Peyer's patch (tissue), 4 donors: ENCODE results near the gene TOPAZ1. TPM values are rescaled to one million over a fixed set of nuclear protein-coding genes. Genes with fewer than 3 reads are reported as not detected.

Experiments
- DNase-seq, 3 donors: peaks; one replicate each; pipeline ENCODE4 v3.0.0-alpha.2; 2017 to 2019
- H3K27ac ChIP-seq, 4 donors: fragments of 200-600 bp; sonication (generic); one replicate each; pipeline ENCODE4 v1.5.1; 2016 to 2019
- H3K27me3 ChIP-seq, 2 donors: fragments of 200-600 bp; sonication (generic); one replicate each; pipeline ENCODE4 v1.5.1; 2019
- H3K36me3 ChIP-seq, 3 donors: fragments of 200-600 bp; sonication (generic); one replicate each; pipeline ENCODE4 v1.5.1; 2016 to 2019
- H3K4me1 ChIP-seq, 4 donors: fragments of 200-600 bp; sonication (generic); one replicate each; pipeline ENCODE4 v1.5.1; 2016 to 2019
- H3K4me3 ChIP-seq, 4 donors: fragments of 200-600 bp; sonication (generic); 1 replicate in 3 of 4; 2 replicates in 1 of 4; pipeline ENCODE4 v1.5.1; 2016 to 2019; ENCODE audit warnings: mild to moderate bottlenecking in 1 of 4
- H3K9me3 ChIP-seq, 4 donors: fragments of 200-600 bp; sonication (generic); one replicate each; pipeline ENCODE4 v1.5.1; 2016 to 2019; ENCODE audit warnings: mild to moderate bottlenecking in 1 of 4
- POLR2A ChIP-seq, 2 donors: fragments of 450-650 bp; IDR thresholded peaks; one replicate each; pipeline ENCODE4 v1.5.1; 2017; ENCODE audit warnings: antibody characterized with exemption in 2 of 2, mild to moderate bottlenecking in 2 of 2, moderate library complexity in 2 of 2
- total RNA-seq, 4 donors: library from RNA; depleted of rRNA; stranded (reverse); fragments of >200 nt; gene quantifications; one replicate each; pipeline ENCODE4 v1.1.0, GENCODE V29; 2016
- TF ChIP-seq, protein P1 (sequence below), 6 experiments: fragments of 450-650 bp in 4 of 6; fragments of 200-600 bp in 2 of 6; sonication (generic) in 1 of 6; IDR thresholded peaks; one replicate each; pipeline ENCODE4 v1.5.1; 2017 to 2019; ENCODE audit warnings: antibody characterized with exemption in 6 of 6, mild to moderate bottlenecking in 3 of 6, moderate library complexity in 1 of 6

The TOPAZ1 gene
- total RNA-seq, 4 donors from 2014 or later, result not detected

DNA sequence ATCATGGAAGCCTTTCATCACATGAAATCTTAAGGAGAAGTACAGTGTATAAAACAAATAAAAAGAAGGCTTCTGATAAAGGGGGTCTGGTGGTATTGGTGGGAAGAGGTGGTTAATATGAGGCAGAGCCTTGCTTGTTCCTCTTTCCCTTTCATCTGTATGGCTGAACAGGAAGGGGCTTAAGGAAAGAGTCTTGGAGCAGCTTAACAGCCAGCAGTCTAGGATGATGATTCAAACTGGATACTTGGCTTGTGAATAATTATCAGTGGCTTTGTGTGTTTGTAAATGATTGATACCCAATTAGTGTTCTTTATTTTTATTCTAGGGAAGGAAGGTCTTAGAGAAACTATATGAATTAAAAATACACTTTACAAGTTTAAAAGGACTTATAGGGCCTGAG is 67.8 kb downstream of the TOPAZ1 start:
- no peaks in the 10 kb centered on the region for H3K4me1 ChIP-seq
- TF ChIP-seq POLR2A (IDR thresholded peaks at IDR 0.05), result no peak
- TF ChIP-seq, protein P1, sequence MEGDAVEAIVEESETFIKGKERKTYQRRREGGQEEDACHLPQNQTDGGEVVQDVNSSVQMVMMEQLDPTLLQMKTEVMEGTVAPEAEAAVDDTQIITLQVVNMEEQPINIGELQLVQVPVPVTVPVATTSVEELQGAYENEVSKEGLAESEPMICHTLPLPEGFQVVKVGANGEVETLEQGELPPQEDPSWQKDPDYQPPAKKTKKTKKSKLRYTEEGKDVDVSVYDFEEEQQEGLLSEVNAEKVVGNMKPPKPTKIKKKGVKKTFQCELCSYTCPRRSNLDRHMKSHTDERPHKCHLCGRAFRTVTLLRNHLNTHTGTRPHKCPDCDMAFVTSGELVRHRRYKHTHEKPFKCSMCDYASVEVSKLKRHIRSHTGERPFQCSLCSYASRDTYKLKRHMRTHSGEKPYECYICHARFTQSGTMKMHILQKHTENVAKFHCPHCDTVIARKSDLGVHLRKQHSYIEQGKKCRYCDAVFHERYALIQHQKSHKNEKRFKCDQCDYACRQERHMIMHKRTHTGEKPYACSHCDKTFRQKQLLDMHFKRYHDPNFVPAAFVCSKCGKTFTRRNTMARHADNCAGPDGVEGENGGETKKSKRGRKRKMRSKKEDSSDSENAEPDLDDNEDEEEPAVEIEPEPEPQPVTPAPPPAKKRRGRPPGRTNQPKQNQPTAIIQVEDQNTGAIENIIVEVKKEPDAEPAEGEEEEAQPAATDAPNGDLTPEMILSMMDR (IDR thresholded peaks at IDR 0.05), result no peak
- no peaks in the 10 kb centered on the region for H3K36me3 ChIP-seq
- no peak for DNase-seq
- no peaks in the 10 kb centered on the region for H3K27me3 ChIP-seq
- no peak overlapping the region for H3K27ac ChIP-seq
- no peaks in the 10 kb centered on the region for H3K9me3 ChIP-seq
- H3K4me3 ChIP-seq, result no peak overlapping the region

DNA sequence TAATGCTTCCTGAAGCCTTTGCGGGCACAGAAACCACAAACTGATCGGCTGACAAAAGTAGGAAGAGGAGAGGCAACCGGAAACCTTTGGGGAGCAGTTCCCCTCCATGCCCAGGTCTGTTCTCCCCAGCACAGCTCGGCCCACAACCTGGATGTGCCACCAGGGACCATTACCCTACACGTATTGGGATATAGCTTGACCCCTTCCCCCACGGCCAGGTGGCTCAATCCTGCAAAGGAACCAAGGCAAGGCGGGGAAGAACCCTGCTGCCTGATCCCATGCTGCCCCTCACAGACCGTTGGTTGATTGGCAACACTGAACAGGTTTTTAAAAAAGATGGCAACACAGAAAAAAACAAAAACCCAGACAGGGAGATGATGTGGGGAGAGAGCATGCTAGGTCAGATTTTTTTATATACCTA is 77.2 kb downstream of the TOPAZ1 start:
- no peak overlapping the region for H3K27ac ChIP-seq
- no peaks in the 10 kb centered on the region for H3K36me3 ChIP-seq
- H3K4me3 ChIP-seq, result no peak overlapping the region
- no peaks in the 10 kb centered on the region for H3K9me3 ChIP-seq
- no peak for DNase-seq
- H3K4me1 ChIP-seq, result no peaks in the 10 kb centered on the region
- no peaks in the 10 kb centered on the region for H3K27me3 ChIP-seq
- TF ChIP-seq POLR2A (IDR thresholded peaks at IDR 0.05), result no peak
- TF ChIP-seq, protein P1 (IDR thresholded peaks at IDR 0.05), result no peak

DNA sequence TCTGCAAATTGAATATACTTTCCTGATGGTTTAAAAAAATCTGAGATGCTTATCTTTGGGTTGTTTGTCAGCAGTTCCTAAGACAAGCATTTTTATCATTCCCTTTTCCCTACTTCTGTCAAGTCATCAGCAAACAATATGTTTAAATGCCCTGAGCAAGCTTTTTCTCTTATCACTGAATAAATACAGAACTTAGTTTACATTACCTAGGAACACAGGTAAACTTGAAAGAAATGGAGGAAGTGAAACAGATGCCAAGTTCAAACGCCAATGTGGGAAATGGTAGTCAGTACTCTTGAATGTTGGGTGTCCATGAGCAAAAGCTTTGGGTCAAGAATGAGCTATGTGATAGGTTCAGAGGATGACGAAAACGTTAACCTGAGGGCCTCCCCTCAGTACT is 79.6 kb downstream of the TOPAZ1 start:
- Histone ChIP-seq H3K27ac (no peak overlapping the region), H3K9me3 (no peaks in the 10 kb centered on the region), H3K4me3 (no peak overlapping the region), H3K36me3 (no peaks in the 10 kb centered on the region), H3K27me3 (no peaks in the 10 kb centered on the region), H3K4me1 (no peaks in the 10 kb centered on the region)
- no peak for DNase-seq
- TF ChIP-seq POLR2A (IDR thresholded peaks at IDR 0.05), result no peak
- TF ChIP-seq, protein P1 (IDR thresholded peaks at IDR 0.05), result no peak

DNA sequence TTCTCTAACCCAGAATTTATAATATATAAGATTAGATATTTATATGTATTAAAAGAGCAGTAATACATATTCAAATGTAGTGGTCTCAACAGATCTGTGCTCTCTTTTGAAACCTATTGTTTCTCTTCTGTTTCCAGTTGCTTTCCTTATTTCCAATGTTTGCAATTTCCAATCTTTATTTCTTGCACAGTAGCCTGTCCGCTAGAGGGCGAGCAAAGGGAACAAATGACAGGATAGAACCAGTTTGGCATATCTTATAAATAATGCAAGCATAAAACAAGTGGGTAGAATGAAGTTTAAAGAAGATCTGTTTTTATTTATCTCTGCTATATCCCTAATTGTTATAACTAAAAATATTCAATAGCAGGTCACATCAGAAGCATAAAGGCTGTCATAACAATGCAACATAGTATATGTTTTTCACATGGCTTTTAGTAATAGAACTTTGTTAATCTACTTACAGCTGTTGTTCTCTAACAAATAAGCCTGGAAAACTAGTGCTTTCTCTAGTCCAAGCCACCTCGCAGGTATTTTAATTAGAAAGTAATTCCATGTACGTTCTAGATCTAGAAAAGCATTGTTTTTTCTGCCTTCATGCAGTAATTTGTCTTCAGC is 81.8 kb downstream of the TOPAZ1 start:
- H3K9me3 ChIP-seq, result no peaks in the 10 kb centered on the region
- TF ChIP-seq, protein P1 (IDR thresholded peaks at IDR 0.05), result peak; percentile 51 to 84 (median 81)
- no peak for TF ChIP-seq POLR2A (IDR thresholded peaks at IDR 0.05)

DNA sequence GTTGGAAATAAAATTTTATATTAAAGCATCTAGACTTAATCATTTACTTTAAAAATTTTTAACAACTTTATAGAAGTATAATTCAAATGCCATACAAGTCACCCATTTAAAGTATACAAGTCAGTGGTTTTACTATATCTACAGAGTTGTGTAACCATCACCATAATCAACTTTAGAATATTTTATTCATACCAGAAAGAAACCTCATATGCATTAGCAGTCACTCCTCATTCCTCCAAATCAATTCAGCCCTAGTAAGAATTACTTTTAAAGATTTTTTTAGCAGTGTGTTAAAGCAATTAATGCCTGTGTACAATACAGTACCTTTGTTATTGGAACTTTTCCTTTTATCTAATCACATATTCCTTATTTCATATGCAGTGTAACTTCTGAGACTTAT is 82.9 kb downstream of the TOPAZ1 start:
- no peaks in the 10 kb centered on the region for H3K36me3 ChIP-seq
- TF ChIP-seq, protein P1 (IDR thresholded peaks at IDR 0.05), result no peak
- no peak for TF ChIP-seq POLR2A (IDR thresholded peaks at IDR 0.05)
- no peak for DNase-seq
- H3K27me3 ChIP-seq, result no peaks in the 10 kb centered on the region
- no peaks in the 10 kb centered on the region for H3K4me1 ChIP-seq
- no peaks in the 10 kb centered on the region for H3K9me3 ChIP-seq
- no peak overlapping the region for H3K27ac ChIP-seq
- no peak overlapping the region for H3K4me3 ChIP-seq

More for the DNA sequence above, 81.8 kb downstream of the TOPAZ1 start:
- no peak overlapping the region for H3K27ac ChIP-seq
- H3K4me1 ChIP-seq, result no peaks in the 10 kb centered on the region
- H3K4me3 ChIP-seq, result no peak overlapping the region
- H3K27me3 ChIP-seq, result no peaks in the 10 kb centered on the region
- no peaks in the 10 kb centered on the region for H3K36me3 ChIP-seq
- DNase-seq, result peak; percentile 55 to 83 (median 68)

DNA sequence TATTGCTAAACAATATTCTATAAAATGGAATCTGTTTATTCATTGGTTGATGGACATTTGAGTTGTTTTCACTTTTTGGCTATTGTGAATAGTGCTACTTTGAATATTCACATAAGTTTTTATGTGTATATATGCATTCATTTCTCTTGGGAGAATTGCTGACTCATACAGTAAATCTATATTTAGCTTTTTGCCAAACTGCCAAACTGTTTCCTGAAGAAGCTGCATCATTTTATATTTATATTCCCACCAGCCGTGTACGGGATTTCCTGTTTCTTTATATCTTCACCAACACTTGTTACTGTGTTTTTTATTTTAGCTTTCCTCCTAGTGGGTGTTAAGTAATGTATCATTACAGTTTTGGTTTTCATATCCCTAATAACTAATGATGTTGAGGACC is 84.3 kb downstream of the TOPAZ1 start:
- no peaks in the 10 kb centered on the region for H3K4me1 ChIP-seq
- H3K9me3 ChIP-seq, result no peaks in the 10 kb centered on the region
- DNase-seq, result no peak
- H3K4me3 ChIP-seq, result no peak overlapping the region
- no peak overlapping the region for H3K27ac ChIP-seq
- TF ChIP-seq, protein P1 (IDR thresholded peaks at IDR 0.05), result no peak
- TF ChIP-seq POLR2A (IDR thresholded peaks at IDR 0.05), result no peak
- H3K27me3 ChIP-seq, result no peaks in the 10 kb centered on the region
- H3K36me3 ChIP-seq, result no peaks in the 10 kb centered on the region
